Body of pancreas (tissue), 4 donors: ENCODE results near the gene GMDS. TPM values are rescaled to one million over a fixed set of nuclear protein-coding genes. Genes with fewer than 3 reads are reported as not detected.
A peak's percentile ranks its signal among the peaks of the same experiment; 100 is the strongest.

ENCODE experiments used
- ATAC-seq: fragments of 150-250 bp; one replicate; pipeline ENCODE4 v1.9.1; 2016
- DNase-seq, 4 donors: peaks; one replicate each; pipeline ENCODE4 v3.0.0-alpha.2; 2019
- H3K27ac ChIP-seq, 4 donors: fragments of 200-600 bp; sonication (generic); 1 replicate in 3 of 4; 2 replicates in 1 of 4; pipeline versions ENCODE4 v1.5.1 to v1.6.1; 2016 to 2019; ENCODE audit warnings: mild to moderate bottlenecking in 1 of 4, mixed read lengths in 1 of 4, moderate library complexity in 1 of 4
- H3K27me3 ChIP-seq, 2 donors: fragments of 200-600 bp; sonication (generic); one replicate each; pipeline ENCODE4 v1.6.0; 2016; ENCODE audit warnings: mild to moderate bottlenecking in 1 of 2
- H3K36me3 ChIP-seq, 2 donors: fragments of 200-600 bp; sonication (generic); replicated peaks in 1 of 2; 2 replicates each; pipeline ENCODE4 v1.5.1; 2016; ENCODE audit warnings: low read depth in 2 of 2; ENCODE audit not compliant: insufficient read depth in 1 of 2
- H3K4me1 ChIP-seq: fragments of 200-600 bp; sonication (generic); one replicate; pipeline ENCODE4 v1.6.0; 2016
- H3K4me3 ChIP-seq, 2 donors: fragments of 200-600 bp; sonication (generic); 1 replicate in 1 of 2; 2 replicates in 1 of 2; pipeline ENCODE4 v1.5.1; 2016 to 2019
- H3K9me3 ChIP-seq, 3 donors: fragments of 200-600 bp; sonication (generic); 1 replicate in 2 of 3; 2 replicates in 1 of 3; pipeline ENCODE4 v1.5.1; 2016
- POLR2A ChIP-seq, 3 donors: fragments of 450-650 bp; IDR thresholded peaks; one replicate each; pipeline ENCODE4 v1.6.1; 2016; ENCODE audit warnings: antibody characterized with exemption in 3 of 3, mild to moderate bottlenecking in 2 of 3
- WGBS, 2 donors: methylation state at CpG; one replicate each; pipeline ENCODE4 v1.1.5; 2017; 5-methylcytosine and 5-hydroxymethylcytosine counted together
- intact Hi-C: fragments of 100-400 bp; cut with DNase I; formaldehyde crosslinking; loops from one replicate; pipeline ENCODE4 v1.15.1; 2023
- total RNA-seq, 2 donors: library from RNA; depleted of rRNA; stranded (reverse); fragments of >200 nt; gene quantifications; one replicate each; pipeline ENCODE4 v1.1.0, GENCODE V29; 2016
- TF ChIP-seq, protein P1 (sequence below), 7 experiments: fragments of 450-650 bp in 4 of 7; fragments of 200-600 bp in 3 of 7; sonication (generic) in 3 of 7; IDR thresholded peaks; one replicate each; pipeline ENCODE4 v1.5.1; 2016 to 2019; ENCODE audit warnings: antibody characterized with exemption in 7 of 7

The GMDS gene
- total RNA-seq, 2 donors from 2014 or later, result 34.5 to 63.3 TPM

DNA sequence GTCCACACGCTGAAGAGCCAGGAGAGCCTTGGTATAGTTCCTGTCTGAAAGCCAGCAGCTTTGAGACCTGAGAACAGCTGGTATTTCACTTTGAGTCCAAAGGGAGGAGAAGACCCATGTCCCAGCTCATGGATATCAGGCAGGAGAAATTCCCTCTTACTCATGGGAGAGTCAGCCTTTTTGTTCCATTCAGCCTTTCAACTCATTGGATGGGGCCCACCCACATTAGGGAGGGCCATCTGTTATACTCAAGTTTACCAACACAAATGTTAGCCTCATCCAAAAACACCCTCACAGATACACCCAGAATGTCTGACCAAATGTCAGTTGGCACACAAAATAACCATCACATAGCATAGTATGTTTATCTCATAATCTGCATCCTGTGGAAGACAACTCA, 80.1 kb downstream of the GMDS start:
- TF ChIP-seq POLR2A (IDR thresholded peaks at IDR 0.05), result no peak
- TF ChIP-seq, protein P1, sequence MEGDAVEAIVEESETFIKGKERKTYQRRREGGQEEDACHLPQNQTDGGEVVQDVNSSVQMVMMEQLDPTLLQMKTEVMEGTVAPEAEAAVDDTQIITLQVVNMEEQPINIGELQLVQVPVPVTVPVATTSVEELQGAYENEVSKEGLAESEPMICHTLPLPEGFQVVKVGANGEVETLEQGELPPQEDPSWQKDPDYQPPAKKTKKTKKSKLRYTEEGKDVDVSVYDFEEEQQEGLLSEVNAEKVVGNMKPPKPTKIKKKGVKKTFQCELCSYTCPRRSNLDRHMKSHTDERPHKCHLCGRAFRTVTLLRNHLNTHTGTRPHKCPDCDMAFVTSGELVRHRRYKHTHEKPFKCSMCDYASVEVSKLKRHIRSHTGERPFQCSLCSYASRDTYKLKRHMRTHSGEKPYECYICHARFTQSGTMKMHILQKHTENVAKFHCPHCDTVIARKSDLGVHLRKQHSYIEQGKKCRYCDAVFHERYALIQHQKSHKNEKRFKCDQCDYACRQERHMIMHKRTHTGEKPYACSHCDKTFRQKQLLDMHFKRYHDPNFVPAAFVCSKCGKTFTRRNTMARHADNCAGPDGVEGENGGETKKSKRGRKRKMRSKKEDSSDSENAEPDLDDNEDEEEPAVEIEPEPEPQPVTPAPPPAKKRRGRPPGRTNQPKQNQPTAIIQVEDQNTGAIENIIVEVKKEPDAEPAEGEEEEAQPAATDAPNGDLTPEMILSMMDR (IDR thresholded peaks at IDR 0.05), result no peak
- no peak for DNase-seq
- intact Hi-C loops, result no loop called here
- Histone ChIP-seq H3K4me3 (no peak overlapping the region), H3K27me3 (no peaks in the 10 kb centered on the region), H3K36me3 (no peaks in the 10 kb centered on the region), H3K9me3 (no peaks in the 10 kb centered on the region), H3K4me1 (peaks cover 42% of the 10 kb centered on the region), H3K27ac (peak overlapping the region in 1 of 4 donors; percentile 34)
- 44 to 75% methylated on average over 1 of the region's 1 CpG for WGBS, 2 donors
- no peak for ATAC-seq

DNA sequence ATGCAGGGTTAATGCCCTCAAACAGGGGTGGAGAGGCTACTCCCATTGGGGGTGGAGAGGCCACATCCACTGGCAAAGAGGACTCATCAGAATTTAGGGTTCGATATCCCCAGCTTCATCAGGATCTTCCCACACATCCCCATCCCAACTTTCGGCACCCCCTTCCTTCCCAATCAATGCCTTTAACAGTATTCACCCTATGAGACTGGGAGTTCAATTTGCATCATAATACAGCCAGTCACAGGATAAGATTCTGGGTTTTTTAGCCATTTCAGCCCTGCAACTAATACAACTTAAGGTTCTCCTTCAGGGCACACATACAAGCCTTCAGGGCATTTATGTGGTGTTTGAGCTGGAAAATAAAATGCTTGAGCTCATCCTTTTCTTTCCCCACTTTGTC, 80.9 kb downstream of the GMDS start:
- WGBS, 2 donors, result 97 to 100% methylated on average over 2 of the region's 2 CpGs
- no peak for TF ChIP-seq POLR2A (IDR thresholded peaks at IDR 0.05)
- TF ChIP-seq, protein P1 (IDR thresholded peaks at IDR 0.05), result no peak
- no peak for DNase-seq
- H3K4me3 ChIP-seq, result no peak overlapping the region
- H3K9me3 ChIP-seq, result no peaks in the 10 kb centered on the region
- H3K4me1 ChIP-seq, result peaks cover 42% of the 10 kb centered on the region
- ATAC-seq, result no peak
- no peak overlapping the region for H3K27ac ChIP-seq
- intact Hi-C loops, result no loop called here
- H3K36me3 ChIP-seq, result no peaks in the 10 kb centered on the region
- no peaks in the 10 kb centered on the region for H3K27me3 ChIP-seq

DNA sequence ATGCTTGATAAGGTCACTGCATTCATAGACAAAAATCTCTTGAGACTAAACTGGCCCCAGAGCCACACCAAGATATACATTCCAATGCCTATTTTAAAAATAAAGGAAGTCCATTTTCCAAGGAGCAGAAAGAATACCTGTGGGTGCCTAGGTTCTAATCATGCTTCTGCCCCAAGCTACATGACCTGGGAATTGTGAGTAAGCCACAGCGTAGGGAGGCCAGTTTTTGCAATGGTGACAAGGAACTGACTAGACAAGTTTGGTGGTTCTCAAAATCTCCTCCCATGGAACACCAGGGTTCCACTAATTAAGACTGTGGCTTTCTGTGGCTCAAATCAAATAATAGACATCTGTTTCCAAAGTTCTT, 83.3 kb downstream of the GMDS start:
- TF ChIP-seq, protein P1 (IDR thresholded peaks at IDR 0.05), result no peak
- no peak for TF ChIP-seq POLR2A (IDR thresholded peaks at IDR 0.05)
- intact Hi-C loops, result no loop called here
- Histone ChIP-seq H3K4me1 (peaks cover 39% of the 10 kb centered on the region), H3K27me3 (no peaks in the 10 kb centered on the region), H3K27ac (no peak overlapping the region), H3K4me3 (no peak overlapping the region), H3K9me3 (no peaks in the 10 kb centered on the region), H3K36me3 (no peaks in the 10 kb centered on the region)
- no peak for ATAC-seq
- no peak for DNase-seq
- 76 to 95% methylated on average over 1 of the region's 1 CpG for WGBS, 2 donors

DNA sequence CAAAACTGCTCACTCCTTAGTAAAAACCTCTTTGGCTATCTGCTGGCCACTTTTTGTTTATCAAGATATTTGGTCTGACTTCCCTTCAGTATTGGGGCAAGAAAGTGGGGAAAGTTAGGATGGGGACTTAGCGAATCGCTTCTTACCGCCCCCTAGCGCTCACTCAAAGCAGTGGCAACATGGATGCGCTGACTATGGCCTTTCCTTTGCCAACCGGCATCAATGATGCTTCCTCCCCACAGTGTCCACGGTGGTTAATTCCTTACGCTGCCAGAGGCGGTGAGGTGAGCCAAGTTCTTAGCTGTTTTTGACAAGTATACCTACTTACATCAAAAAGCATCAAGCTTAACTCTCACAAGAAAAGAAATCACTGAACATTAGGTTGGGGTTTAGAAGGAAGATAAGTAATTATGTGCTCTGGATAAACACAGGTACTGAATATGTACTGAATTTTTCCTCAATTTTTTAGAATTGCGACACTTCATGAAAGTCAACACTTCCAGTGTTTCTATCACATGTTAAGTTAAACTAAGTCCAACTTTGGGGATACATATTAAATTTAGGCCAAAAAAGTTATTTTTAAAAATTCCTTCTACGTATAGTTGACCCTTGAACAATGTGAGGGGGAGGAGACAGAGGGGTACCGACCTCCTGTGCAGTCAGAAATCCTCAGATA, 86.7 kb downstream of the GMDS start:
- no peak for TF ChIP-seq POLR2A (IDR thresholded peaks at IDR 0.05)
- TF ChIP-seq, protein P1 (IDR thresholded peaks at IDR 0.05), result no peak
- Histone ChIP-seq H3K4me3 (no peak overlapping the region), H3K9me3 (no peaks in the 10 kb centered on the region), H3K27me3 (no peaks in the 10 kb centered on the region), H3K36me3 (no peaks in the 10 kb centered on the region), H3K4me1 (peaks cover 28% of the 10 kb centered on the region), H3K27ac (no peak overlapping the region)
- intact Hi-C loops, result no loop called here
- DNase-seq (no peak), ATAC-seq (no peak)
- WGBS, 2 donors, result 75 to 77% methylated on average over 12 of the region's 12 CpGs
